Pancreas (tissue), 10 donors: ENCODE measurements around the gene SYNPR. TPM values are rescaled to one million over a fixed set of nuclear protein-coding genes. Genes with fewer than 3 reads are reported as not detected.

Source experiments
- ATAC-seq, 4 donors: fragments of 200-7000 bp; cut with Tn5 transposase; one replicate each; pipeline versions ENCODE4 v1.8.0 to v1.9.1; 2020; ENCODE audit warnings: mild to moderate bottlenecking in 4 of 4, moderate library complexity in 4 of 4
- DNase-seq, 6 donors: peaks; one replicate each; pipeline ENCODE4 v3.0.0-alpha.2; 2020
- FAIRE-seq: peaks from 2 replicates; lab custom pipeline; 2012; peaks lifted over from hg19 to GRCh38; lab: Jason Lieb, UNC
- H3K27ac ChIP-seq, 4 donors: fragments of 200-600 bp; sonication (generic); 1 replicate in 3 of 4; 2 replicates in 1 of 4; pipeline versions ENCODE4 v1.5.0 to v1.8.0; 2020
- H3K27me3 ChIP-seq, 4 donors: fragments of 200-600 bp; one replicate each; pipeline ENCODE4 v1.8.0; 2021
- H3K36me3 ChIP-seq, 3 donors: fragments of 200-600 bp; sonication (generic) in 1 of 3; one replicate each; pipeline versions ENCODE4 v1.5.0 to v1.8.0; 2020 to 2021
- H3K4me1 ChIP-seq, 3 donors: fragments of 200-600 bp; one replicate each; pipeline ENCODE4 v1.8.0; 2021
- H3K4me3 ChIP-seq, 4 donors: fragments of 200-600 bp; sonication (generic) in 2 of 4; one replicate each; pipeline versions ENCODE4 v1.5.0 to v1.8.0; 2020 to 2021
- H3K9me3 ChIP-seq, 4 donors: fragments of 200-600 bp; one replicate each; pipeline ENCODE4 v1.8.0; 2021
- WGBS, 2 donors: extraction: QIAGEN DNeasy Blood & Tissue Kit; methylation state at CpG; one replicate each; pipeline ENCODE4 v1.1.7; 2013; 5-methylcytosine and 5-hydroxymethylcytosine counted together
- intact Hi-C, 3 donors: fragments of 100-400 bp; cut with DNase I; formaldehyde crosslinking; loops; one replicate each; pipeline versions ENCODE4 v1.11.1 to v1.14.2; 2022
- polyA plus RNA-seq, 2 donors: library from polyadenylated mRNA; stranded (reverse); fragments of 200-250 nt; gene quantifications; one replicate each; pipeline ENCODE4 v1.2.3, GENCODE V29; 2013
- total RNA-seq, 6 donors: library from RNA; stranded (reverse); fragmentation: NEBNext Ultra II Directional in 4 of 6; extraction: Animal tissue kit (Norgen Biotek cat#: 25700) in 4 of 6; gene quantifications; one replicate each; pipeline versions ENCODE4 v1.2.1 to v1.2.4, GENCODE V29; 2021 to 2023
- TF ChIP-seq, protein P1 (sequence below), 4 donors: fragments of 200-600 bp; sonication (generic) in 3 of 4; IDR thresholded peaks; one replicate each; pipeline versions ENCODE4 v1.5.0 to v1.8.0; 2021; ENCODE audit warnings: antibody characterized with exemption in 4 of 4
- donor health status: healthy with polysubstance abuse.
- donor health status: DM: no; HTN: no; CAD: no; lungs with moderate emphysema.
- donor health status: DM: no; HTN: no; CAD: no.
- donor health status: control.
- donor health status: control.
- donor health status: Bipolar disorder and iron deficiency.
- donor health status: DM: yes; HTN: yes; CAD: no.
- donor health status: DM: no; HTN: no; CAD: no.
- donor health status: DM: no; HTN: no; CAD: no.
- donor health status: DM: yes; HTN: yes; CAD: no.

The SYNPR gene
- total and polyA plus RNA-seq, 8 donors: 0.31 to 1.4 TPM; not detected in 6

DNA sequence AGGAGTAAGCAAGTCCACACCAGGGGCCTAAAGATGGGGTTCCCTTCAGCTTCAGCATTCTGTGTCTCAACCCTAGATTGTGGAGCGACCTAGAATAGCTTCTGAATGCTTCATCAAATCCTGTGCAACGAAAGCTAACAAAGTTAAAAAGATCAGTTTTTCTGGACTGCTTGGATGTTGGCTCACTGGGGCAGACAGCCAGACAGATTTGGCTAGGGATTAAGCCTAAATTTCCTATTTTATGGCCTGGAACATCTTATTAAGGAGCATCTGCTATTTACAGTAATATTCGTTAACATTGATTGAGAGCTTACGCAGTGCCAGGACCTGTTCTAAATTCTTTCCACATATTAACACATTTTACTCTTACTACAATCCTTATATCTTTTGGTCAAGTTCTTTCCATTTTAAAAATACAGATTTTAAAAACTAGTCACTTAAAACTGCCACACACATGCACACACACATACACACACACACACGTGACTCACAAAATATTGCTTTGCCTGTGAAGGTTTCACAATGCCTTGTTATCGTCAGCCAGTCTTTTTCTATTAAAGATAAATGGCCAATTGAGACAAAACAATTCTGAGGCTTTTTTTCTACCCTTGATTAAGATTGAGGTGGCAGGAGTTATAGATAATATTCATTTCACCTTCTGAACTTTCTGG is 201.0 kb downstream of the SYNPR start:
- ATAC-seq: peak in 2 of 4 donors; percentile 27 to 39
- 55 to 58% methylated on average over 6 of the region's 6 CpGs for WGBS, 2 donors
- intact Hi-C loops: no loop called here
- peak in 1 of 6 donors; percentile 14 for DNase-seq
- no peaks in the 10 kb centered on the region for H3K27me3 ChIP-seq
- H3K36me3 ChIP-seq: no peaks in the 10 kb centered on the region
- H3K4me1 ChIP-seq: no peaks in the 10 kb centered on the region
- no peak overlapping the region for H3K27ac ChIP-seq
- no peak for FAIRE-seq
- no peaks in the 10 kb centered on the region for H3K9me3 ChIP-seq
- TF ChIP-seq, protein P1, sequence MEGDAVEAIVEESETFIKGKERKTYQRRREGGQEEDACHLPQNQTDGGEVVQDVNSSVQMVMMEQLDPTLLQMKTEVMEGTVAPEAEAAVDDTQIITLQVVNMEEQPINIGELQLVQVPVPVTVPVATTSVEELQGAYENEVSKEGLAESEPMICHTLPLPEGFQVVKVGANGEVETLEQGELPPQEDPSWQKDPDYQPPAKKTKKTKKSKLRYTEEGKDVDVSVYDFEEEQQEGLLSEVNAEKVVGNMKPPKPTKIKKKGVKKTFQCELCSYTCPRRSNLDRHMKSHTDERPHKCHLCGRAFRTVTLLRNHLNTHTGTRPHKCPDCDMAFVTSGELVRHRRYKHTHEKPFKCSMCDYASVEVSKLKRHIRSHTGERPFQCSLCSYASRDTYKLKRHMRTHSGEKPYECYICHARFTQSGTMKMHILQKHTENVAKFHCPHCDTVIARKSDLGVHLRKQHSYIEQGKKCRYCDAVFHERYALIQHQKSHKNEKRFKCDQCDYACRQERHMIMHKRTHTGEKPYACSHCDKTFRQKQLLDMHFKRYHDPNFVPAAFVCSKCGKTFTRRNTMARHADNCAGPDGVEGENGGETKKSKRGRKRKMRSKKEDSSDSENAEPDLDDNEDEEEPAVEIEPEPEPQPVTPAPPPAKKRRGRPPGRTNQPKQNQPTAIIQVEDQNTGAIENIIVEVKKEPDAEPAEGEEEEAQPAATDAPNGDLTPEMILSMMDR (IDR thresholded peaks at IDR 0.05): no peak
- H3K4me3 ChIP-seq: no peak overlapping the region

GRCh38 chr3:63479661-63480035 is 201.5 kb downstream of the SYNPR start:
- 46 to 54% methylated on average over 2 of the region's 2 CpGs for WGBS, 2 donors
- ATAC-seq (peak in 2 of 4 donors; percentile 21 to 27), DNase-seq (peak in 1 of 6 donors; percentile 11), FAIRE-seq (no peak)
- no peaks in the 10 kb centered on the region for H3K9me3 ChIP-seq
- H3K27ac ChIP-seq: no peak overlapping the region
- TF ChIP-seq, protein P1 (IDR thresholded peaks at IDR 0.05): no peak
- H3K27me3 ChIP-seq: no peaks in the 10 kb centered on the region
- no peaks in the 10 kb centered on the region for H3K36me3 ChIP-seq
- H3K4me1 ChIP-seq: no peaks in the 10 kb centered on the region
- H3K4me3 ChIP-seq: no peak overlapping the region
- intact Hi-C loops: no loop called here

DNA sequence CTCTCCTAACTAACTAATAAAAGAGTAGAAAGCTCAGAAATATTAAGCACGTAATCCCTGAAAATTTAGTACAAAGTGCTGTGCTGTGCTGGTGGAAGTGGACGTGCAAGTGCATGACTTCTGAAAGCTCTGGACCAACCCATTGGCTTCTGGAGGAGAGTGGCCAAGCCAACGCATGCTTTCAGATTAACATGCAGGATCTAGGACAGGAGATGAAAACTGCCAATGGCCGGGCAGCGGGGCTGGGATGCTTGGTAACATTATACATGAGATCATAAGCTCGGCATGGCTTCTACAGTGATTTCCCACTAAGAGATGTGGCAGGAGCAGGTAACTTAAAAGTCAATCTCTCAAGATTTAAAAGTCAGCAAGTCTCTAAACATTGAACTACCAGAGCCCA is 203.5 kb downstream of the SYNPR start:
- intact Hi-C loops: no loop called here
- no peaks in the 10 kb centered on the region for H3K9me3 ChIP-seq
- no peaks in the 10 kb centered on the region for H3K36me3 ChIP-seq
- no peak overlapping the region for H3K27ac ChIP-seq
- DNase-seq: no peak
- no peaks in the 10 kb centered on the region for H3K4me1 ChIP-seq
- no peak overlapping the region for H3K4me3 ChIP-seq
- no peaks in the 10 kb centered on the region for H3K27me3 ChIP-seq
- no peak for FAIRE-seq
- WGBS, 2 donors: 81 to 91% methylated on average over 6 of the region's 6 CpGs
- ATAC-seq: no peak
- TF ChIP-seq, protein P1 (IDR thresholded peaks at IDR 0.05): no peak

DNA sequence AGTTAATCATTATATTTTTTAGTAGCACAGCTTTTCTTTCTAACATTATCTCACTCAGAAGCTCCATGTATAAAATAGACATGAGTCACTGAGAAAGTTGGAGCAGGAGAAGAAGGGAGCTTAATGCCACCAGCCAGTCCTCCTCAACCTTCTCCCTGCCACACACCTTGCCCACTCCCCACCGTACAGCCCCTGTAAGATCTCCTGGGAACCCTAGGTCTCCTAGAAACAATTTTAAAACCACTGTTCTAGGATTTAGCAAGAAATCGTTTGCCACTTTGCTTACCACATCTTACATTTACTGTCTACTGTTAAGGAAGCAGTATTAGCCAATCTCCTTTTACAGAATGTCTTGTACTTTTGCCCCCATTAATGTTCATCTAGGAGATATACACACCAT is 204.2 kb downstream of the SYNPR start:
- Histone ChIP-seq H3K4me1 (no peaks in the 10 kb centered on the region), H3K36me3 (no peaks in the 10 kb centered on the region), H3K4me3 (no peak overlapping the region), H3K9me3 (no peaks in the 10 kb centered on the region), H3K27me3 (no peaks in the 10 kb centered on the region), H3K27ac (no peak overlapping the region)
- FAIRE-seq (no peak), DNase-seq (no peak), ATAC-seq (no peak)
- intact Hi-C loops: no loop called here
- TF ChIP-seq, protein P1 (IDR thresholded peaks at IDR 0.05): no peak
- WGBS, 2 donors: 67 to 69% methylated on average over 2 of the region's 2 CpGs

DNA sequence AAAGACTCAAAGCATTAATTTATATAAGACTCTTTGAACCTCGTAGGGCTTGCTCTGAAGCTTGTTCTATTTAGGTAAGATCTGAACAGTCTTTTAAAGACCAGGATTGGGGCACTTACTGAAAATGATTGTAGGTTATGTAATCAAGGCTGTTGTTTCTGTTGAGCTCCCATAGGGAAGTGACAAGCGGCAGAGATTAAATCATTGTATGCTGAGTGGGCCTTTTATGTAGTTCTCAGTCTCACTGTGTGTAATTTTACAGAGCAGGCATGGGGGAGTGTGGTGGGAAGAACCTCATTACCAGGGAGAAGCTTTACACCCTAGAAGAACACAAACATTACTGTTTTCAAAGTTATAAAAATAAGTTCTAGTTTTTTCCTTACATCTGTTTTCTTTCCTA is 214.4 kb downstream of the SYNPR start:
- no peaks in the 10 kb centered on the region for H3K36me3 ChIP-seq
- H3K27me3 ChIP-seq: no peaks in the 10 kb centered on the region
- TF ChIP-seq, protein P1 (IDR thresholded peaks at IDR 0.05): no peak
- no peak for ATAC-seq
- intact Hi-C loops: no loop called here
- H3K4me3 ChIP-seq: no peak overlapping the region
- no peaks in the 10 kb centered on the region for H3K9me3 ChIP-seq
- no peak overlapping the region for H3K27ac ChIP-seq
- DNase-seq: no peak
- 46 to 56% methylated on average over 2 of the region's 2 CpGs for WGBS, 2 donors
- no peak for FAIRE-seq
- no peaks in the 10 kb centered on the region for H3K4me1 ChIP-seq
